Common myeloid progenitor, CD34-positive (primary cell): ENCODE results near the gene TCP11.
"Not testable (repeated sequence)": the region's sequence is repeated elsewhere in the genome, so short reads cannot be mapped to it uniquely, and the experiment has no call there.

Source experiments
- CTCF ChIA-PET: fragments of 350-600 bp; sonication (Branson Sonifier 250); formaldehyde crosslinking; loops from one replicate; lab custom pipeline; 2021; ENCODE audit warnings: antibody characterized with exemption; lab: Charles Lee
- POLR2A ChIA-PET: fragments of 350-600 bp; sonication (Branson Sonifier 250); formaldehyde crosslinking; loops from one replicate; lab custom pipeline; 2021; ENCODE audit warnings: antibody characterized with exemption; lab: Charles Lee
- DNase-seq, 3 donors: peaks; one replicate each; pipeline versions ENCODE4 v3.0.0 to v3.0.0-alpha.2; 2013
- H3K27ac ChIP-seq, 2 experiments: 1 replicate in 1 of 2; 2 replicates in 1 of 2; pipeline ENCODE4 v1.7.0; 2013; ENCODE audit warnings: inconsistent platforms in 2 of 2, low read length in 2 of 2, mild to moderate bottlenecking in 2 of 2, low read depth in 1 of 2, moderate library complexity in 1 of 2; ENCODE audit not compliant: severe bottlenecking in 2 of 2, insufficient read depth in 1 of 2, poor library complexity in 1 of 2
- H3K27me3 ChIP-seq, 5 experiments: replicated peaks in 2 of 5; 1 replicate in 3 of 5; 2 replicates in 2 of 5; pipeline versions ENCODE4 v1.6.1 to v1.7.0; 2013; ENCODE audit warnings: low read length in 4 of 5, mild to moderate bottlenecking in 2 of 5, moderate library complexity in 2 of 5, inconsistent platforms in 1 of 5; ENCODE audit not compliant: insufficient read depth in 5 of 5, control insufficient read depth in 4 of 5
- H3K36me3 ChIP-seq, 4 experiments: 1 replicate in 2 of 4; 2 replicates in 2 of 4; pipeline versions ENCODE4 v1.6.1 to v1.7.0; 2013; ENCODE audit warnings: low read length in 3 of 4, control low read depth in 1 of 4, mild to moderate bottlenecking in 1 of 4; ENCODE audit not compliant: control insufficient read depth in 4 of 4, insufficient read depth in 4 of 4
- H3K4me1 ChIP-seq, 4 experiments: 1 replicate in 3 of 4; 2 replicates in 1 of 4; pipeline versions ENCODE4 v1.6.1 to v1.7.1; 2013; ENCODE audit warnings: low read length in 3 of 4, mild to moderate bottlenecking in 3 of 4, control low read depth in 1 of 4, inconsistent platforms in 1 of 4, moderate library complexity in 1 of 4; ENCODE audit not compliant: control insufficient read depth in 4 of 4, insufficient read depth in 4 of 4; ENCODE audit errors: control extremely low read depth in 1 of 4
- H3K4me3 ChIP-seq, 7 experiments: 1 replicate in 4 of 7; 2 replicates in 3 of 7; pipeline versions ENCODE4 v1.5.1 to v1.7.0; 2013; ENCODE audit warnings: mild to moderate bottlenecking in 7 of 7, low read length in 6 of 7, moderate library complexity in 6 of 7, inconsistent platforms in 2 of 7, low read depth in 2 of 7, control low read depth in 1 of 7; ENCODE audit not compliant: insufficient read depth in 4 of 7, control insufficient read depth in 1 of 7; ENCODE audit errors: extremely low read depth in 1 of 7
- H3K9me3 ChIP-seq, 5 experiments: 1 replicate in 4 of 5; 2 replicates in 1 of 5; pipeline versions ENCODE4 v1.6.1 to v1.7.1; 2013; ENCODE audit warnings: low read length in 4 of 5, mild to moderate bottlenecking in 2 of 5, inconsistent platforms in 1 of 5, low read depth in 1 of 5, moderate library complexity in 1 of 5; ENCODE audit not compliant: control insufficient read depth in 4 of 5, insufficient read depth in 2 of 5; ENCODE audit errors: control extremely low read depth in 1 of 5
- WGBS: methylation state at CpG from one replicate; pipeline ENCODE4 v1.1.5; 2013; ENCODE audit not compliant: insufficient coverage; 5-methylcytosine and 5-hydroxymethylcytosine counted together

TCP11 gene

GRCh38 chr6:35128496-35128895 is 12.6 kb downstream of the TCP11 start:
- no peak overlapping the region for H3K4me3 ChIP-seq
- ChIA-PET CTCF (interaction anchor here (1.6 to 2.3 kb wide), 4 partner anchors 11 to 141 kb away, joined by 6 to 9 read pairs (median 9); no protein-coding TSS in a partner anchor), POLR2A (no interaction called here)
- H3K9me3 ChIP-seq = no peaks in the 10 kb centered on the region
- no peaks in the 10 kb centered on the region for H3K4me1 ChIP-seq
- no peak for DNase-seq
- H3K27me3 ChIP-seq = no peaks in the 10 kb centered on the region
- WGBS = 92% methylated on average over 3 of the region's 3 CpGs
- H3K36me3 ChIP-seq = no peaks in the 10 kb centered on the region
- H3K27ac ChIP-seq = no peak overlapping the region

- Histone ChIP-seq H3K4me1 (no peaks in the 10 kb centered on the region), H3K27me3 (no peaks in the 10 kb centered on the region), H3K27ac (no peak overlapping the region), H3K4me3 (no peak overlapping the region), H3K36me3 (no peaks in the 10 kb centered on the region), H3K9me3 (peaks cover 0 to 2% (median under 1%) of the 10 kb centered on the region in 5 experiments)
- POLR2A ChIA-PET = interaction anchor here (0.5 kb wide), 1 partner anchor 58 kb away, joined by 3 read pairs; no protein-coding TSS in a partner anchor
- no peak for DNase-seq
- CTCF ChIA-PET = interaction anchor here (0.9 to 2.3 kb wide), 5 partner anchors 12 to 141 kb away, joined by 4 to 9 read pairs (median 9); no protein-coding TSS in a partner anchor
- WGBS = 90% methylated on average over 3 of the region's 4 CpGs
Measured at GRCh38 chr6:35128042-35128441, 13.1 kb downstream of the TCP11 start.

DNA sequence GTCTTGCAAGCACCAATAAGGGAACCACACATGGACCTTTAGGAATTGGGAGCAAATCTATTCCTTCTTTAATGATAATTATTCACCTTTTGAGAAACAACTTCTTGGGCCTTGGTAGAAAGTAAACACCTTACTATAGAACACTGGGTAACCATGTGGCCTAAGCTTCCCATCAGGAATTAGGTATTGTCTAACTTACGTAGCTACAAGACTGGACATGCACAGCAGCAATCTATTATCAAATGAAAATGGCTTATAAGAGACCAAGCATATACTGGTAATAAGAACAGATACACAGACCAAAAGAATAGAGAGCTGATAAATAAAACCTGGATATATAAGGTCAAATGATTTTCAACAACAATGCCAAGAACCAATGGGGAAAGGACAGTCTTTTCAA is 16.8 kb downstream of the TCP11 start:
- peaks cover 0 to 7% (median 4%) of the 10 kb centered on the region in 5 experiments for H3K9me3 ChIP-seq
- H3K27me3 ChIP-seq = no peaks in the 10 kb centered on the region
- H3K36me3 ChIP-seq = no peaks in the 10 kb centered on the region
- CTCF ChIA-PET = no interaction called here
- WGBS = no CpG with 5 or more reads among the region's 1 CpG
- H3K4me3 ChIP-seq = no peak overlapping the region
- DNase-seq = no peak
- POLR2A ChIA-PET = interaction anchor here (0.6 kb wide), 1 partner anchor 299 kb away, joined by 4 read pairs; no protein-coding TSS in a partner anchor
- H3K27ac ChIP-seq = no peak overlapping the region
- no peaks in the 10 kb centered on the region for H3K4me1 ChIP-seq

- H3K36me3 ChIP-seq = no peaks in the 10 kb centered on the region
- H3K4me1 ChIP-seq = no peaks in the 10 kb centered on the region
- H3K9me3 ChIP-seq = peaks cover 0 to 7% (median 4%) of the 10 kb centered on the region in 5 experiments
- no peaks in the 10 kb centered on the region for H3K27me3 ChIP-seq
- no peak for DNase-seq
- ChIA-PET POLR2A (no interaction called here), CTCF (interaction anchor here (2.0 kb wide), 1 partner anchor 133 kb away, joined by 5 read pairs; no protein-coding TSS in a partner anchor)
- H3K4me3 ChIP-seq = no peak overlapping the region
- WGBS = no CpG with 5 or more reads among the region's 2 CpGs
- no peak overlapping the region for H3K27ac ChIP-seq
Measured at GRCh38 chr6:35120746-35121145, 20.4 kb downstream of the TCP11 start.

GRCh38 chr6:35108309-35108885 is 32.7 kb downstream of the TCP11 start:
- peaks cover 0 to 9% (median 3%) of the 10 kb centered on the region in 5 experiments for H3K9me3 ChIP-seq
- H3K4me1 ChIP-seq = no peaks in the 10 kb centered on the region
- H3K4me3 ChIP-seq = no peak overlapping the region
- no CpG with 5 or more reads among the region's 2 CpGs for WGBS
- no peak overlapping the region for H3K27ac ChIP-seq
- no peaks in the 10 kb centered on the region for H3K27me3 ChIP-seq
- CTCF ChIA-PET = no interaction called here
- H3K36me3 ChIP-seq = no peaks in the 10 kb centered on the region
- DNase-seq = no peak
- POLR2A ChIA-PET = no interaction called here

DNA sequence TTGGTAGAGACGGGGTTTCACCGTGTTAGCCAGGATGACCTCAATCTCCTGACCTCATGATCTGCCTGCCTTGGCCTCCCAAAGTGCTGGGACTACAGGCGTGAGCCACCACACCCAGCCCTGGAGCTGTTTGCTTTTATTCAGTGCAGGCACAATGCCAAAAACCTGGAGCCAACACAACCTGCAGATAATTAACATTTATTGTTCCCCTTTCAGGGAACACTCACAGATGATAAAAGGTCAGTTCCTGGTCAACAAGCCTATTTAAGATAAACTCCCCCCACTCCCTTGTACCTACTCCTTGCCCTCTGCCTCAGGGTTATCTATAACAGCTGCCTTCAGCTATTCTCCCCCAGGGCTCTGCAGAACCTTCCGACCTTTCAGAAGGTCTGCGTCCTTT is 33.4 kb downstream of the TCP11 start:
- DNase-seq, H3K36me3 ChIP-seq, H3K9me3 ChIP-seq, H3K27ac ChIP-seq, H3K4me3 ChIP-seq, H3K27me3 ChIP-seq, POLR2A ChIA-PET, H3K4me1 ChIP-seq: not testable (repeated sequence)
- CTCF ChIA-PET = interaction anchor here (0.7 to 1.0 kb wide), 3 partner anchors 10 to 30 kb away, joined by 3 read pairs; no protein-coding TSS in a partner anchor
- WGBS = 88% methylated on average over 3 of the region's 5 CpGs

DNA sequence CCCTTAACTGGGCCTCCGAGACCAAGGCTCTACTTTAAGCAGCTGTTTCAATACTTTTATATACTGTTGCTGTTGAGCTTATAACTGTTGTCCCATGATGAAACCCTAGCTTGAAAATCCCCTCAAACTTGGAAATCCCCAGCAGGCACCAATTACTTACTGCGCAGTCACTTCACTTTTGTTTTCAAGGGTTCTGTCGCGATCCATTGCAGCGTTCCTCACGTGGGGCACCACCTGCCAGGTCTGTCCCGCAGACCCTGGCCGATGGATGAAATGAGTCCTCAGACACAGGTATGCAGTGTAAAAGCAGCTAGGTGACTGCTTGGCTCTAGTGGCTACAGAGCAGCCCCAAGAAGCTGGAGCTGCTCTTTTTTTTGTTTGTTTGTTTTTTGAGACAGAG is 33.9 kb downstream of the TCP11 start:
- H3K4me1 ChIP-seq, H3K27ac ChIP-seq, H3K4me3 ChIP-seq, POLR2A ChIA-PET, H3K36me3 ChIP-seq, H3K9me3 ChIP-seq, H3K27me3 ChIP-seq: not testable (repeated sequence)
- DNase-seq = peak in 1 of 3 donors; percentile 7
- CTCF ChIA-PET = interaction anchor here (0.7 to 1.1 kb wide), 5 partner anchors 11 to 1249 kb away, joined by 3 read pairs; no protein-coding TSS in a partner anchor
- WGBS = 93% methylated on average over 8 of the region's 8 CpGs
